HepG2 (cell line): ENCODE measurements around the gene SUN1. TPM values are rescaled to one million over a fixed set of nuclear protein-coding genes. Genes with fewer than 3 reads are reported as not detected.

Source experiments
- ATAC-seq: fragments of 200-7000 bp; cut with Tn5 transposase; 3 replicates; pipeline ENCODE4 v1.9.1; 2020; ENCODE audit warnings: mild to moderate bottlenecking, moderate library complexity
- BruUV-seq: library from RNA; stranded (reverse); fragments of 400-500 nt; replicated peaks from 2 replicates; lab custom pipeline; 2021; lab: Mats Ljungman, UMichigan
- CTCF ChIA-PET: fragments of 300-600 bp; formaldehyde crosslinking; extraction: SDS; loops from one replicate; lab custom pipeline; 2021; ENCODE audit warnings: low total read pairs, inconsistent platforms, low intra/inter-chr PET ratio; lab: Yijun Ruan, JAX
- POLR2A ChIA-PET: fragments of 350-600 bp; sonication (Branson Sonifier 250); formaldehyde crosslinking; loops from one replicate; lab custom pipeline; 2020; ENCODE audit warnings: antibody characterized with exemption, inconsistent platforms; lab: Yijun Ruan, JAX
- DNase-seq: peaks from one replicate; pipeline ENCODE4 v3.0.0-alpha.2; 2015; ENCODE audit warnings: low spot score
- FAIRE-seq: peaks from 3 replicates; lab custom pipeline; 2011; peaks lifted over from hg19 to GRCh38; lab: Jason Lieb, UNC
- H2AFZ ChIP-seq: one replicate; pipeline ENCODE4 v1.6.1; 2011; ENCODE audit warnings: low read length, inconsistent platforms
- H3K27ac ChIP-seq: fragments of 300-600 bp; 3 replicates; pipeline ENCODE4 v1.8.0; 2011; ENCODE audit warnings: mixed run types, mild to moderate bottlenecking, mixed read lengths, low read length, inconsistent platforms; ENCODE audit not compliant: insufficient read depth; ENCODE audit errors: extremely low read length
- H3K27me3 ChIP-seq, 2 experiments: fragments of 200-600 bp in 1 of 2; 2 replicates in 1 of 2; 3 replicates in 1 of 2; pipeline versions ENCODE4 v1.6.0 to v1.8.0; 2011; ENCODE audit warnings: low read length in 2 of 2, mild to moderate bottlenecking in 2 of 2, moderate library complexity in 2 of 2, inconsistent platforms in 1 of 2; ENCODE audit not compliant: insufficient read depth in 2 of 2, control insufficient read depth in 1 of 2
- H3K36me3 ChIP-seq, 2 experiments: fragments of 200-600 bp in 1 of 2; replicated peaks in 1 of 2; 2 replicates in 1 of 2; 3 replicates in 1 of 2; pipeline versions ENCODE4 v1.5.1 to v1.8.0; 2011; ENCODE audit warnings: low read length in 2 of 2, inconsistent platforms in 1 of 2; ENCODE audit not compliant: insufficient read depth in 2 of 2, control insufficient read depth in 1 of 2
- H3K4me1 ChIP-seq: 2 replicates; pipeline ENCODE4 v1.5.1; 2012; ENCODE audit warnings: low read length, inconsistent platforms; ENCODE audit not compliant: insufficient read depth
- H3K4me2 ChIP-seq: 2 replicates; pipeline ENCODE4 v1.6.0; 2011; ENCODE audit warnings: low read depth, low read length, inconsistent platforms
- H3K4me3 ChIP-seq, 3 experiments: fragments of 200-600 bp in 1 of 3; sonication (generic), shearing (Covaris generic) in 1 of 3; replicated peaks in 1 of 3; 2 replicates each; pipeline ENCODE4 v1.5.1; 2011 to 2016; ENCODE audit warnings: low read length in 3 of 3, inconsistent platforms in 2 of 3, low read depth in 2 of 3, mild to moderate bottlenecking in 2 of 3, control low read depth in 1 of 3, mixed read lengths in 1 of 3; ENCODE audit not compliant: insufficient read depth in 1 of 3
- H3K79me2 ChIP-seq: one replicate; pipeline ENCODE4 v1.6.1; 2011; ENCODE audit warnings: low read length, inconsistent platforms; ENCODE audit not compliant: insufficient read depth
- H3K9ac ChIP-seq: 2 replicates; pipeline ENCODE4 v1.6.0; 2011; ENCODE audit warnings: mild to moderate bottlenecking, low read depth, low read length, inconsistent platforms; ENCODE audit not compliant: insufficient read depth
- H3K9me3 ChIP-seq: 2 replicates; pipeline ENCODE4 v1.5.1; 2012; ENCODE audit warnings: mild to moderate bottlenecking, low read length
- H4K20me1 ChIP-seq: 2 replicates; pipeline ENCODE4 v1.6.0; 2011; ENCODE audit warnings: inconsistent platforms, mild to moderate bottlenecking, low read length, moderate library complexity; ENCODE audit not compliant: insufficient read depth
- HNF1A ChIP-seq, 2 experiments: sonication (generic) in 1 of 2; formaldehyde crosslinking in 1 of 2; IDR thresholded peaks; 2 replicates each; pipeline versions ENCODE4 v1.4.0 to v1.6.1; 2016 to 2020; ENCODE audit warnings: borderline replicate concordance in 1 of 2, low read depth in 1 of 2, mild to moderate bottlenecking in 1 of 2, missing genetic modification reagents in 1 of 2
- HNRNPL ChIP-seq: fragments of 200-400 bp; formaldehyde crosslinking; IDR thresholded peaks from 2 replicates; pipeline ENCODE4 v1.6.1; 2017; ENCODE audit warnings: mild to moderate bottlenecking, low read depth, low read length
- HOXA5 ChIP-seq: sonication (generic); formaldehyde crosslinking; IDR thresholded peaks from 2 replicates; pipeline ENCODE4 v1.4.0; 2020; ENCODE audit warnings: missing genetic modification reagents
- PBX2 ChIP-seq: IDR thresholded peaks from 2 replicates; pipeline ENCODE4 v1.6.1; 2016; ENCODE audit warnings: control low read depth
- SALL2 ChIP-seq: sonication (generic); formaldehyde crosslinking; IDR thresholded peaks from 2 replicates; pipeline ENCODE4 v1.8.1; 2023; ENCODE audit warnings: mild to moderate bottlenecking, missing genetic modification reagents, inconsistent platforms
- TFAP4 ChIP-seq: sonication (generic); IDR thresholded peaks from 2 replicates; pipeline ENCODE4 v1.6.1; 2016; ENCODE audit warnings: low read depth, borderline replicate concordance
- ZBTB8A ChIP-seq: sonication (generic); formaldehyde crosslinking; IDR thresholded peaks from 2 replicates; pipeline ENCODE4 v1.4.0; 2020; ENCODE audit warnings: mild to moderate bottlenecking, low read depth, missing genetic modification reagents, borderline replicate concordance
- ZC3H13 ChIP-seq: sonication (generic); formaldehyde crosslinking; IDR thresholded peaks from 2 replicates; pipeline ENCODE4 v1.8.1; 2023; ENCODE audit warnings: mild to moderate bottlenecking, missing genetic modification reagents, moderate library complexity
- ZNF235 ChIP-seq: sonication (generic); formaldehyde crosslinking; IDR thresholded peaks from 2 replicates; pipeline ENCODE4 v1.8.1; 2023; ENCODE audit warnings: mild to moderate bottlenecking, missing genetic modification reagents, borderline replicate concordance
- WGBS: methylation state at CpG from one replicate; pipeline ENCODE4 v1.1.6; 2017; ENCODE audit warnings: low lambda C conversion rate; 5-methylcytosine and 5-hydroxymethylcytosine counted together
- in situ Hi-C: cut with HindIII; loops from 2 replicates; pipeline ENCODE4 v1.10.0; 2017; ENCODE audit warnings: low pct_unique_long_range_greater_than_20kb; ENCODE audit not compliant: extremely low pct_ligation_motif_present
- intact Hi-C: fragments of 100-400 bp; cut with micrococcal nuclease; formaldehyde crosslinking; loops from one replicate; pipeline ENCODE4 v1.10.0; 2022; ENCODE audit not compliant: unreplicated experiment
- polyA plus RNA-seq, 8 experiments: library from polyadenylated mRNA; depleted of rRNA in 3 of 8; stranded (reverse) in 7 of 8; unstranded in 1 of 8; fragments of >200 nt; fragmentation: Illumina TruSeq in 4 of 8; extraction: Trizol in 4 of 8; gene quantifications; 2 replicates each; pipeline versions ENCODE4 v1.2.1 to v1.2.3, GENCODE V29; 2011 to 2016; ENCODE audit warnings: low read depth in 4 of 8, missing spikeins in 1 of 8, mixed read lengths in 1 of 8; ENCODE audit not compliant: insufficient read depth in 1 of 8
- total RNA-seq, 5 experiments: library from RNA; depleted of rRNA; stranded (reverse); fragments of >200 nt; fragmentation: Illumina TruSeq; extraction: Trizol; gene quantifications; 2 replicates each; pipeline ENCODE4 v1.2.3, GENCODE V29; 2016; ENCODE audit warnings: low read depth in 1 of 5
- TF ChIP-seq, protein P1 (sequence below): sonication (generic); formaldehyde crosslinking; IDR thresholded peaks from 2 replicates; pipeline ENCODE4 v1.5.1; 2020; ENCODE audit warnings: missing genetic modification reagents, mild to moderate bottlenecking, borderline replicate concordance

Gene SUN1
- total and polyA plus RNA-seq, 2 of the 13 experiments (the other 11 are each of a cell fraction or from before 2014, with no cell fraction given) = 47.0 to 126 TPM

DNA sequence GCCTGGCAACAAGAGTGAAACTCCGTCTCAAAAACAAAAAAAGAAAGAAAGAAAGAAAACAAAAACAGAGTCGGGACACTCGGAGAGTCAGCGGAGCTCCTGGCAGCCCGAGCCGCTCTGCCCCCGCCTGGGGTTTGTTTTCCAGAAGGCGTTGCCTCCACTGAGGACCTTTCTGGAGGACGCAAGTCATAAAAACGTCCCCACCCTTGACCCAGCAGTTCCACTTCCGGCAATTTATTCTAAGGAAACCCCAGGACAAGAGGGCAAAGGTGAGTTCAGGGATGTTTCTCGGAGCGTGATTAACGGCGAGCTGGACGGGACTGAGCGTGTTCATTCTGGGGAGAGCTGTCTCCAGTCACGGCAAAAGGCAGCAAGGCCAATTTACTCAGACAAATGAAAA lies 27.0 kb upstream of the SUN1 start (continued):
- TF ChIP-seq PBX2 (no peak), TFAP4 (no peak), HNRNPL (no peak)

GRCh38 chr7:815284-816216 lies 16.7 kb upstream of the SUN1 start:
- Histone ChIP-seq H3K27me3 (no peaks in the 10 kb centered on the region; a peak in 1 of 5 replicates), H3K9me3 (no peaks in the 10 kb centered on the region), H3K9ac (peak overlapping the region; percentile 40; the same call in 1 of the 2 replicates), H3K4me2 (peak overlapping the region; percentile 77), H3K4me1 (peaks cover 77% of the 10 kb centered on the region), H4K20me1 (peaks cover 23% of the 10 kb centered on the region), H3K27ac (peak overlapping the region; percentile 46), H3K36me3 (no peaks in the 10 kb centered on the region), H2AFZ (no peak overlapping the region), H3K79me2 (peaks cover 36% of the 10 kb centered on the region), H3K4me3 (peak overlapping the region; percentile 53 to 90 (median 66); a peak in 5 of 6 replicates)
- ATAC-seq (peak; percentile 7), DNase-seq (no peak), FAIRE-seq (no peak)
- 44% methylated on average over 22 of the region's 56 CpGs for WGBS
- in situ Hi-C loops (no loop called here), intact Hi-C loops (loop anchor here (5.0 to 10.0 kb wide), 3 partner anchors 59 to 642 kb away; partner anchors contain the start of genes ADAP1, GET4 and MICALL2)
- POLR2A ChIA-PET = no interaction called here
- BruUV-seq = no TSS peak
- CTCF ChIA-PET = no interaction called here
- TF ChIP-seq SALL2 (no peak), ZC3H13 (CRISPR knock-in tag) (no peak), ZNF235 (CRISPR knock-in tag) (0 out of 2 replicates have a peak, but pooled peaks have one; percentile 28), HNF1A (IDR thresholded peaks at IDR 0.05; ENCODE audit: low read depth) (no peak), HNF1A (CRISPR knock-in tag; IDR thresholded peaks at IDR 0.05; ENCODE audit: borderline replicate concordance) (no peak), ZBTB8A (no peak), HOXA5 (CRISPR knock-in tag) (no peak)
- TF ChIP-seq, protein P1, sequence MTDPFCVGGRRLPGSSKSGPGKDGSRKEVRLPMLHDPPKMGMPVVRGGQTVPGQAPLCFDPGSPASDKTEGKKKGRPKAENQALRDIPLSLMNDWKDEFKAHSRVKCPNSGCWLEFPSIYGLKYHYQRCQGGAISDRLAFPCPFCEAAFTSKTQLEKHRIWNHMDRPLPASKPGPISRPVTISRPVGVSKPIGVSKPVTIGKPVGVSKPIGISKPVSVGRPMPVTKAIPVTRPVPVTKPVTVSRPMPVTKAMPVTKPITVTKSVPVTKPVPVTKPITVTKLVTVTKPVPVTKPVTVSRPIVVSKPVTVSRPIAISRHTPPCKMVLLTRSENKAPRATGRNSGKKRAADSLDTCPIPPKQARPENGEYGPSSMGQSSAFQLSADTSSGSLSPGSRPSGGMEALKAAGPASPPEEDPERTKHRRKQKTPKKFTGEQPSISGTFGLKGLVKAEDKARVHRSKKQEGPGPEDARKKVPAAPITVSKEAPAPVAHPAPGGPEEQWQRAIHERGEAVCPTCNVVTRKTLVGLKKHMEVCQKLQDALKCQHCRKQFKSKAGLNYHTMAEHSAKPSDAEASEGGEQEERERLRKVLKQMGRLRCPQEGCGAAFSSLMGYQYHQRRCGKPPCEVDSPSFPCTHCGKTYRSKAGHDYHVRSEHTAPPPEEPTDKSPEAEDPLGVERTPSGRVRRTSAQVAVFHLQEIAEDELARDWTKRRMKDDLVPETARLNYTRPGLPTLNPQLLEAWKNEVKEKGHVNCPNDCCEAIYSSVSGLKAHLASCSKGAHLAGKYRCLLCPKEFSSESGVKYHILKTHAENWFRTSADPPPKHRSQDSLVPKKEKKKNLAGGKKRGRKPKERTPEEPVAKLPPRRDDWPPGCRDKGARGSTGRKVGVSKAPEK (CRISPR knock-in tag) = no peak
